ENCODE measurements around the gene NR1D1. TPM values are rescaled to one million over a fixed set of nuclear protein-coding genes. Genes with fewer than 3 reads are reported as not detected.

The NR1D1 gene
- total and polyA plus RNA-seq, 2 of the 8 experiments (the other 6 are each of a cell fraction or from before 2014, with no cell fraction given) = 1.5 to 4.6 TPM

DNA sequence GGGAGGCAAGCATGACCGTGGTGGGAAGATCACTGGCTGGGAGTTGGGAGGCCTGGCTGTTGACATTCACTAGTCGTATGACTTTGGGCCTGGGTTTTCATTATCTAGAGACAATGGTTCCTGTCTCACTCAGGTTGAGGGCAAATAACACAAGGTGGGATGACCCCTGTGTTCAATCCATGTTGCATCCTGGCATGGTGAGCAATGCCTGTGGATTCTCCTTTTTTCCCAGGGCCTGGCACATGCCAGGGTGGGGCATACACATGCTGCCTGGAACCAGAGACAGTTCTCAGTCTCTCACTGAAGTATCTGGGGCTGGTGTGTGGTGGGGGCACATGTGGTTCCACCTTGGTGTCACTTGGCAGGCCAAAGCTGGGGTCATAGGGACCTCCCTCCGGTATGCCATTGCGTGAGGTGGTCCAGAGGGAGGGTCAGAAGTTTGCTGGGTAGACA lies 32.2 kb downstream of the NR1D1 start:
- H3K4me2 ChIP-seq (ENCODE audit: insufficient read depth in 1 of 2, low read depth in 2 of 2, low read length in 2 of 2) = peak overlapping the region in 1 of 2 experiments; percentile 75; a peak in 2 of 4 replicates
- no peak overlapping the region for H3K23ac ChIP-seq (ENCODE audit: insufficient read length)
- H3K4me3 ChIP-seq (ENCODE audit: extremely low read depth in 1 of 4, insufficient read depth in 2 of 4, low read depth in 3 of 4, low read length in 4 of 4) = no peak overlapping the region
- H2BK20ac ChIP-seq (ENCODE audit: low read length) = peak overlapping the region; percentile 55; the same call in 1 of the 2 replicates
- no peak overlapping the region for H3K56ac ChIP-seq (replicated peaks; ENCODE audit: insufficient read length, low read depth, low read length)
- ChIA-PET POLR2A (ENCODE audit: partially characterized antibody) (interaction anchor here (0.8 to 5.8 kb wide), 4 partner anchors 14 to 31 kb away, joined by 4 to 34 read pairs (median 8); partner anchors contain the start of gene MED24), CTCF (ENCODE audit: partially characterized antibody) (interaction anchor here (1.1 to 38.4 kb wide), 6 partner anchors 8 to 54 kb away, joined by 3 to 876 read pairs (median 264); partner anchors contain the start of genes MED24 and THRA)
- H2BK12ac ChIP-seq (ENCODE audit: low read depth, low read length) = peak overlapping the region; percentile 96; the same call in 1 of the 2 replicates
- H3K79me2 ChIP-seq (ENCODE audit: control insufficient read depth in 1 of 2, insufficient read depth in 2 of 2, low read length in 2 of 2) = no peaks in the 10 kb centered on the region
- DNase-seq (ENCODE audit: low read depth in 1 of 2, low spot score in 2 of 2) = no peak
- H2BK15ac ChIP-seq (ENCODE audit: low read length) = peak overlapping the region; percentile 88
- peak overlapping the region; percentile 73; the same call in 1 of the 2 replicates for H2BK5ac ChIP-seq (ENCODE audit: low read depth, low read length)
- no peak for FAIRE-seq
- 89% methylated on average over 4 of the region's 4 CpGs; no CpG with 5 or more reads in 1 of the 2 experiments for WGBS, 2 experiments (ENCODE audit: extremely low coverage in 1 of 2, insufficient coverage in 1 of 2, insufficient read length in 1 of 2, insufficient replicate concordance in 2 of 2, low coverage in 1 of 2, low lambda C conversion rate in 2 of 2, missing lambda C conversion rate in 1 of 2)
- H3K23me2 ChIP-seq (ENCODE audit: low read depth, low read length) = peaks cover 8% of the 10 kb centered on the region
- H2AFZ ChIP-seq (ENCODE audit: low read length) = no peak overlapping the region
- peaks cover 33 to 69% (median 54%) of the 10 kb centered on the region in 4 experiments for H3K4me1 ChIP-seq (replicated peaks in 1 of 4; ENCODE audit: control insufficient read depth in 3 of 4, insufficient read depth in 4 of 4, low read length in 3 of 4)
- H3K27ac ChIP-seq (ENCODE audit: low read depth, low read length) = no peak overlapping the region
- no peak overlapping the region for H3K14ac ChIP-seq (ENCODE audit: insufficient read length)
- peaks cover 10% of the 10 kb centered on the region; the same call in 1 of the 2 replicates for H3K79me1 ChIP-seq (ENCODE audit: low read depth, low read length)
- H3K18ac ChIP-seq (ENCODE audit: extremely low read depth, low read length) = peak overlapping the region; percentile 55; the same call in 1 of the 2 replicates
- peak overlapping the region; percentile 36 for H3K4ac ChIP-seq (replicated peaks; ENCODE audit: insufficient read length, low read depth, low read length)
- peak overlapping the region; percentile 14 for H4K91ac ChIP-seq (replicated peaks; ENCODE audit: insufficient read length, low read length)
- no peak overlapping the region for H3K9ac ChIP-seq (replicated peaks in 1 of 4; ENCODE audit: extremely low read depth in 1 of 4, low read depth in 3 of 4, low read length in 3 of 4)
- H3K9me3 ChIP-seq (ENCODE audit: insufficient read depth in 2 of 2, low read depth in 1 of 2, low read length in 1 of 2) = no peaks in the 10 kb centered on the region
- H2BK120ac ChIP-seq (replicated peaks; ENCODE audit: low read depth, low read length) = peak overlapping the region; percentile 35
- no peak overlapping the region for H4K5ac ChIP-seq (ENCODE audit: insufficient read length, low read depth, low read length)
- H3K27me3 ChIP-seq (replicated peaks in 1 of 4; ENCODE audit: control insufficient read depth in 3 of 4, extremely low read depth in 1 of 4, insufficient read depth in 3 of 4, low read length in 3 of 4) = peaks cover 0 to 10% (median 7%) of the 10 kb centered on the region in 4 experiments; a peak in 6 of 7 replicates
- peak overlapping the region; percentile 83; the same call in 1 of the 2 replicates for H2AK5ac ChIP-seq (ENCODE audit: low read depth, low read length)
- H4K8ac ChIP-seq (ENCODE audit: extremely low read depth, insufficient read depth, low read length) = no peak overlapping the region
- H3K36me3 ChIP-seq (ENCODE audit: control insufficient read depth in 2 of 4, insufficient read depth in 4 of 4, low read length in 3 of 4) = no peaks in the 10 kb centered on the region
- H4K20me1 ChIP-seq (replicated peaks in 1 of 2; ENCODE audit: control insufficient read depth in 1 of 2, insufficient read depth in 2 of 2, low read length in 2 of 2) = peaks cover 0 to 9% of the 10 kb centered on the region in 2 experiments
- TF ChIP-seq HDAC2 (IDR thresholded peaks at IDR 0.05; ENCODE audit: borderline replicate concordance in 1 of 2, low read depth in 2 of 2, low read length in 2 of 2) = no peak
- TF ChIP-seq TCF12 (IDR thresholded peaks at IDR 0.05; ENCODE audit: low read depth, low read length) = no peak
- TF ChIP-seq EZH2 (IDR thresholded peaks at IDR 0.05; ENCODE audit: low read depth, low read length, severe bottlenecking) = no peak
- TF ChIP-seq MAFK (IDR thresholded peaks at IDR 0.05; ENCODE audit: low read depth, low read length) = no peak
- no peak for TF ChIP-seq E2F6 (IDR thresholded peaks at IDR 0.05)
- no peak for TF ChIP-seq RAD21 (IDR thresholded peaks at IDR 0.05 in 1 of 2, conservative IDR thresholded peaks at IDR 0.05 in 1 of 2; ENCODE audit: low read depth in 2 of 2, low read length in 2 of 2)
- no peak for TF ChIP-seq CBX8 (IDR thresholded peaks at IDR 0.05; ENCODE audit: borderline replicate concordance, low read depth, low read length)
- no peak for TF ChIP-seq EP300 (IDR thresholded peaks at IDR 0.05; ENCODE audit: borderline replicate concordance in 1 of 2, low read depth in 2 of 2, low read length in 2 of 2)
- TF ChIP-seq SRF (IDR thresholded peaks at IDR 0.05; ENCODE audit: low read depth, low read length) = no peak
- no peak for TF ChIP-seq TEAD4 (IDR thresholded peaks at IDR 0.05; ENCODE audit: low read depth, low read length)
- no peak for TF ChIP-seq SP1 (IDR thresholded peaks at IDR 0.05; ENCODE audit: low read depth, low read length)

Measured in H1 (cell line).